HEK293 (cell line): ENCODE measurements around the gene GTPBP1.

Experiments
- ATF2 ChIP-seq: fragments of 450-650 bp; formaldehyde crosslinking; IDR thresholded peaks from 2 replicates; pipeline ENCODE4 v1.5.1; 2016; ENCODE audit warnings: missing biosample characterization, missing genetic modification characterization, low read depth
- FEZF1 ChIP-seq: fragments of 450-650 bp; formaldehyde crosslinking; IDR thresholded peaks from 2 replicates; pipeline ENCODE4 v1.5.1; 2016; ENCODE audit warnings: missing biosample characterization, missing genetic modification characterization
- HOXA7 ChIP-seq: sonication (generic); formaldehyde crosslinking; IDR thresholded peaks from 2 replicates; pipeline ENCODE4 v1.8.1; 2022; ENCODE audit warnings: missing genetic modification reagents, borderline replicate concordance
- INSM2 ChIP-seq: fragments of 450-650 bp; formaldehyde crosslinking; IDR thresholded peaks from 2 replicates; pipeline ENCODE4 v1.5.1; 2016; ENCODE audit warnings: missing biosample characterization, missing genetic modification characterization
- KLF16 ChIP-seq: fragments of 450-650 bp; formaldehyde crosslinking; IDR thresholded peaks from 2 replicates; pipeline ENCODE4 v1.5.1; 2017; ENCODE audit warnings: missing biosample characterization, missing genetic modification characterization
- MYNN ChIP-seq: fragments of 450-650 bp; formaldehyde crosslinking; IDR thresholded peaks from 2 replicates; pipeline ENCODE4 v1.5.1; 2016; ENCODE audit warnings: missing biosample characterization, missing genetic modification characterization, borderline replicate concordance
- PBX3 ChIP-seq: sonication (generic); formaldehyde crosslinking; IDR thresholded peaks from 2 replicates; pipeline ENCODE4 v1.8.1; 2022; ENCODE audit warnings: mild to moderate bottlenecking, moderate library complexity, missing genetic modification reagents
- PRDM1 ChIP-seq: fragments of 450-650 bp; formaldehyde crosslinking; IDR thresholded peaks from 2 replicates; pipeline ENCODE4; 2016; ENCODE audit warnings: missing biosample characterization, missing genetic modification characterization
- SCRT1 ChIP-seq: fragments of 450-650 bp; formaldehyde crosslinking; IDR thresholded peaks from 2 replicates; pipeline ENCODE4 v1.5.1; 2016; ENCODE audit warnings: missing biosample characterization, missing genetic modification characterization, borderline replicate concordance
- SCRT2 ChIP-seq: fragments of 450-650 bp; formaldehyde crosslinking; IDR thresholded peaks from 2 replicates; pipeline ENCODE4 v1.5.1; 2016; ENCODE audit warnings: missing biosample characterization, missing genetic modification characterization
- ZBTB11 ChIP-seq: fragments of 450-650 bp; formaldehyde crosslinking; conservative IDR thresholded peaks from 2 replicates; pipeline ENCODE4 v1.5.1; 2016; ENCODE audit warnings: low read depth, missing biosample characterization, missing genetic modification characterization
- ZBTB17 ChIP-seq: fragments of 450-650 bp; formaldehyde crosslinking; IDR thresholded peaks from 2 replicates; pipeline ENCODE4 v1.5.1; 2016; ENCODE audit warnings: missing biosample characterization, missing genetic modification characterization
- ZFP37 ChIP-seq: fragments of 450-650 bp; formaldehyde crosslinking; IDR thresholded peaks from 2 replicates; pipeline ENCODE4 v1.5.1; 2016; ENCODE audit warnings: missing biosample characterization, missing genetic modification characterization
- ZNF112 ChIP-seq: fragments of 450-650 bp; formaldehyde crosslinking; IDR thresholded peaks from 2 replicates; pipeline ENCODE4 v1.5.0; 2017; ENCODE audit warnings: missing biosample characterization, missing genetic modification characterization
- ZNF169 ChIP-seq: fragments of 450-650 bp; formaldehyde crosslinking; IDR thresholded peaks from 2 replicates; pipeline ENCODE4 v1.5.1; 2016; ENCODE audit warnings: missing biosample characterization, missing genetic modification characterization
- ZNF211 ChIP-seq: fragments of 450-650 bp; formaldehyde crosslinking; IDR thresholded peaks from 2 replicates; pipeline ENCODE4 v1.5.1; 2016; ENCODE audit warnings: low read depth, missing biosample characterization, missing genetic modification characterization
- ZNF214 ChIP-seq: fragments of 450-650 bp; formaldehyde crosslinking; IDR thresholded peaks from 2 replicates; pipeline ENCODE4 v1.5.1; 2017; ENCODE audit warnings: missing biosample characterization, mild to moderate bottlenecking, missing genetic modification characterization, borderline replicate concordance
- ZNF302 ChIP-seq: fragments of 450-650 bp; formaldehyde crosslinking; IDR thresholded peaks from 2 replicates; pipeline ENCODE4 v1.5.1; 2016; ENCODE audit warnings: missing biosample characterization, missing genetic modification characterization, low read depth
- ZNF335 ChIP-seq: fragments of 450-650 bp; formaldehyde crosslinking; conservative IDR thresholded peaks from 2 replicates; pipeline ENCODE4 v1.5.1; 2016; ENCODE audit warnings: missing biosample characterization, missing genetic modification characterization
- ZNF350 ChIP-seq: fragments of 450-650 bp; formaldehyde crosslinking; IDR thresholded peaks from 2 replicates; pipeline ENCODE4 v1.5.0; 2017; ENCODE audit warnings: missing biosample characterization, mild to moderate bottlenecking, missing genetic modification characterization
- ZNF354C ChIP-seq: fragments of 450-650 bp; formaldehyde crosslinking; IDR thresholded peaks from 2 replicates; pipeline ENCODE4 v1.5.1; 2016; ENCODE audit warnings: missing biosample characterization, missing genetic modification characterization, low read depth, borderline replicate concordance
- ZNF37A ChIP-seq: fragments of 450-650 bp; IDR thresholded peaks from 2 replicates; pipeline ENCODE4 v1.5.1; 2018; ENCODE audit warnings: missing biosample characterization, missing genetic modification characterization
- ZNF416 ChIP-seq: fragments of 450-650 bp; formaldehyde crosslinking; IDR thresholded peaks from 2 replicates; pipeline ENCODE4 v1.5.1; 2016; ENCODE audit warnings: missing biosample characterization, missing genetic modification characterization
- ZNF449 ChIP-seq: fragments of 450-650 bp; formaldehyde crosslinking; IDR thresholded peaks from 2 replicates; pipeline ENCODE4 v1.5.1; 2017; ENCODE audit warnings: missing biosample characterization, mild to moderate bottlenecking, missing genetic modification characterization, moderate library complexity
- ZNF639 ChIP-seq: fragments of 450-650 bp; formaldehyde crosslinking; IDR thresholded peaks from 2 replicates; pipeline ENCODE4 v1.5.1; 2016; ENCODE audit warnings: missing biosample characterization, missing genetic modification characterization
- ZNF692 ChIP-seq: fragments of 450-650 bp; formaldehyde crosslinking; IDR thresholded peaks from 2 replicates; pipeline ENCODE4 v1.5.1; 2016; ENCODE audit warnings: missing biosample characterization, missing genetic modification characterization
- ZNF791 ChIP-seq: fragments of 450-650 bp; formaldehyde crosslinking; IDR thresholded peaks from 2 replicates; pipeline ENCODE4 v1.5.1; 2016; ENCODE audit warnings: missing biosample characterization, missing genetic modification characterization

Gene GTPBP1

GRCh38 chr22:38681582-38682335 lies 24.0 kb upstream of the GTPBP1 start, which contains the start of gene TOMM22 (continued):
- TF ChIP-seq ZFP37 (peak; percentile 95), ZNF791 (no peak), PRDM1 (no peak), SCRT2 (tag by site-specific recombination) (peak; percentile 11; the same call in 1 of the 2 replicates), PBX3 (CRISPR knock-in tag) (peak; percentile 94), MYNN (peak; percentile 45; the same call in 1 of the 2 replicates), KLF16 (tag by site-specific recombination) (peak; percentile 94), ZNF302 (no peak), ZNF354C (tag by site-specific recombination) (no peak), ZNF335 (tag by site-specific recombination) (peak; percentile 97), ZNF449 (tag by site-specific recombination) (0 out of 2 replicates have a peak, but pooled peaks have one; percentile 37), ZNF639 (tag by site-specific recombination) (peak; percentile 96), HOXA7 (no peak), ZNF350 (no peak), ZNF37A (no peak), ZNF112 (no peak), FEZF1 (tag by site-specific recombination) (0 out of 2 replicates have a peak, but pooled peaks have one; percentile 26), ZNF692 (tag by site-specific recombination) (peak; percentile 93), ZNF211 (no peak), ATF2 (tag by site-specific recombination) (0 out of 2 replicates have a peak, but pooled peaks have one; percentile 8), ZNF416 (no peak), ZNF214 (no peak), ZBTB17 (peak; percentile 94), INSM2 (peak; percentile 68), ZNF169 (tag by site-specific recombination) (no peak), ZBTB11 (tag by site-specific recombination) (peak; percentile 98), SCRT1 (tag by site-specific recombination) (no peak)
